Spleen (tissue), 11 donors: Measurements from ENCODE around the gene TTC28. TPM values are rescaled to one million over a fixed set of nuclear protein-coding genes. Genes with fewer than 3 reads are reported as not detected.

Experiments used
- DNase-seq: peaks from one replicate; pipeline ENCODE4 v3.0.0-alpha.2; 2020
- H3K27ac ChIP-seq, 8 donors: fragments of 200-600 bp; sonication (generic) in 7 of 8; 1 replicate in 4 of 8; 2 replicates in 4 of 8; pipeline versions ENCODE4 v1.5.0 to v1.8.0; 2016 to 2021; ENCODE audit warnings: inconsistent platforms in 4 of 8, mild to moderate bottlenecking in 4 of 8, moderate library complexity in 1 of 8
- H3K27me3 ChIP-seq, 7 donors: fragments of 200-600 bp; sonication (generic) in 6 of 7; replicated peaks in 1 of 7; 1 replicate in 4 of 7; 2 replicates in 3 of 7; pipeline versions ENCODE4 v1.5.0 to v1.8.0; 2016 to 2021; ENCODE audit warnings: inconsistent platforms in 3 of 7, mild to moderate bottlenecking in 1 of 7
- H3K36me3 ChIP-seq, 6 donors: fragments of 200-600 bp; sonication (generic) in 5 of 6; 1 replicate in 4 of 6; 2 replicates in 2 of 6; pipeline versions ENCODE4 v1.5.0 to v1.8.0; 2016 to 2021; ENCODE audit warnings: inconsistent platforms in 2 of 6
- H3K4me1 ChIP-seq, 6 donors: fragments of 200-600 bp; sonication (generic) in 5 of 6; 1 replicate in 3 of 6; 2 replicates in 3 of 6; pipeline versions ENCODE4 v1.5.0 to v1.8.0; 2016 to 2021; ENCODE audit warnings: inconsistent platforms in 3 of 6
- H3K4me3 ChIP-seq, 8 donors: fragments of 200-600 bp; sonication (generic) in 7 of 8; 1 replicate in 4 of 8; 2 replicates in 4 of 8; pipeline versions ENCODE4 v1.5.0 to v1.8.0; 2016 to 2021; ENCODE audit warnings: inconsistent platforms in 4 of 8, mild to moderate bottlenecking in 4 of 8, moderate library complexity in 2 of 8
- H3K9me3 ChIP-seq, 8 donors: fragments of 200-600 bp; sonication (generic) in 7 of 8; 1 replicate in 4 of 8; 2 replicates in 4 of 8; pipeline versions ENCODE4 v1.5.0 to v1.8.0; 2016 to 2021; ENCODE audit warnings: inconsistent platforms in 4 of 8
- CTCF ChIP-seq, 11 experiments: fragments of 200-600 bp in 7 of 11; fragments of 450-650 bp in 4 of 11; sonication (generic) in 4 of 11; IDR thresholded peaks in 8 of 11; conservative IDR thresholded peaks in 3 of 11; 1 replicate in 7 of 11; 2 replicates in 4 of 11; pipeline versions ENCODE4 v1.4.0 to v1.8.0; 2016 to 2021; ENCODE audit warnings: antibody characterized with exemption in 11 of 11, inconsistent platforms in 4 of 11, mild to moderate bottlenecking in 1 of 11
- POLR2A ChIP-seq, 3 donors: fragments of 450-650 bp; IDR thresholded peaks; one replicate each; pipeline ENCODE4 v1.5.1; 2017; ENCODE audit warnings: antibody characterized with exemption in 3 of 3, mild to moderate bottlenecking in 1 of 3
- POLR2AphosphoS5 ChIP-seq, 3 donors: sonication (generic); formaldehyde crosslinking; IDR thresholded peaks; one replicate each; pipeline ENCODE4 v1.5.1; 2017; ENCODE audit warnings: antibody characterized with exemption in 3 of 3
- WGBS, 5 donors: extraction: QIAGEN DNeasy Blood & Tissue Kit in 3 of 5; methylation state at CpG; one replicate each; pipeline versions ENCODE4 v1.1.5 to v1.1.7; 2013 to 2018; 5-methylcytosine and 5-hydroxymethylcytosine counted together
- intact Hi-C: fragments of 100-400 bp; cut with DNase I; formaldehyde crosslinking; loops from one replicate; pipeline ENCODE4 v1.15.0; 2023; ENCODE audit warnings: low total_unique reads
- polyA plus RNA-seq, 3 donors: library from polyadenylated mRNA; stranded (reverse); fragments of 200-250 nt; gene quantifications; one replicate each; pipeline ENCODE4 v1.2.1, GENCODE V29; 2013
- total RNA-seq, 7 donors: library from RNA; depleted of rRNA in 3 of 7; stranded (reverse); fragments of >200 nt in 3 of 7; fragmentation: NEBNext Ultra II Directional in 4 of 7; extraction: Animal tissue kit (Norgen Biotek cat#: 25700) in 4 of 7; gene quantifications; one replicate each; pipeline versions ENCODE4 v1.1.0 to v1.2.1, GENCODE V29; 2016 to 2021
- donor health status: healthy with polysubstance abuse.
- donor health status: DM: no; HTN: no; CAD: no; lungs with moderate emphysema.
- donor health status: DM: no; HTN: no; CAD: no.
- donor health status: Bipolar disorder and iron deficiency.
- donor health status: healthy.
- donor health status: DM: no; HTN: no; CAD: no.
- donor health status: DM: yes; HTN: yes; CAD: no.

The TTC28 gene
- total and polyA plus RNA-seq, 10 donors = 0.62 to 69.0 (median 33.5) TPM

DNA sequence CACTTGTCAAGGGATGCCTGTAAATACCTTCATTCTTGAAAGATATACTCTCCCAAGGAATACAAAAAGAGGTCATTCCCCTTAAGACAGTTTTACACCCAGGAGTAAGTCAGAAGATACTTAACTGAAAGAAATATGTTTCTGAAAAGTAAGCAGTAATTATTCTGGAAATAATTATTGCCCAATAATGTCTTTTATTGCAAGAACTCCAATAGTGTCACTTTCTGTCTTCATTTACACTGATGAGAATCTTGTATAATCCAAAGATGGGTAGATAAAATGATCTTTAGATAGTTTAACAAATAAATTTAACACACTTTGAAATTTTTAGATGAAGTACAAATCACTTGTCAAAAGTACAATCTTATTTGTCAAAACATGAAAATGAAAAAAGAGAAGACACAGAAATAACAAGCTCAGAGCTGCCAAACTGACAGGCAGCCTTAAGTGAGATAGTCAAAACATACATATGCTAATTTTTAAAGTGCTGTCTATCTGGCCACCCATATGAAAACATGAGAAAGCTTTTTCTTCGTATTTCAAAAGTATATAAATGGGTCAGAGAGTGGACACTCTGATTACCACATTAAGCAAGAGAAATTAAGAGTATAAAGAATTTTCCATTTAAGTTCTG lies 225.1 kb downstream of the TTC28 start:
- H3K27me3 ChIP-seq = no peaks in the 10 kb centered on the region
- H3K27ac ChIP-seq = no peak overlapping the region
- H3K4me1 ChIP-seq = no peaks in the 10 kb centered on the region
- intact Hi-C loops = no loop called here
- no peaks in the 10 kb centered on the region for H3K36me3 ChIP-seq
- DNase-seq = no peak
- H3K9me3 ChIP-seq = peaks cover 0 to 9% (median 0%) of the 10 kb centered on the region in 8 donors
- H3K4me3 ChIP-seq = no peak overlapping the region
- WGBS, 5 donors = 49 to 76% (median 58%) methylated on average over 1 of the region's 1 CpG
- TF ChIP-seq POLR2AphosphoS5 (IDR thresholded peaks at IDR 0.05) (no peak), POLR2A (IDR thresholded peaks at IDR 0.05) (no peak), CTCF (IDR thresholded peaks at IDR 0.05 in 8 of 11, conservative IDR thresholded peaks at IDR 0.05 in 3 of 11) (no peak)

GRCh38 chr22:28450109-28450508 lies 229.5 kb downstream of the TTC28 start:
- WGBS, 5 donors = 75 to 80% (median 77%) methylated on average over 1 of the region's 1 CpG
- intact Hi-C loops = no loop called here
- no peak for DNase-seq

GRCh38 chr22:28449041-28449440 lies 230.6 kb downstream of the TTC28 start:
- H3K27ac ChIP-seq = no peak overlapping the region
- DNase-seq = no peak
- peaks cover 0 to 6% (median 0%) of the 10 kb centered on the region in 6 donors for H3K4me1 ChIP-seq
- no peaks in the 10 kb centered on the region for H3K27me3 ChIP-seq
- TF ChIP-seq POLR2AphosphoS5 (IDR thresholded peaks at IDR 0.05) (no peak), CTCF (IDR thresholded peaks at IDR 0.05 in 8 of 11, conservative IDR thresholded peaks at IDR 0.05 in 3 of 11) (no peak), POLR2A (IDR thresholded peaks at IDR 0.05) (no peak)
- intact Hi-C loops = no loop called here
- H3K4me3 ChIP-seq = no peak overlapping the region
- WGBS, 5 donors = 71 to 88% (median 84%) methylated on average over 1 of the region's 1 CpG
- no peaks in the 10 kb centered on the region for H3K36me3 ChIP-seq
- H3K9me3 ChIP-seq = peaks cover 0 to 9% (median 0%) of the 10 kb centered on the region in 8 donors

More at GRCh38 chr22:28450109-28450508, 229.5 kb downstream of the TTC28 start:
- Histone ChIP-seq H3K9me3 (peaks cover 0 to 9% (median 0%) of the 10 kb centered on the region in 8 donors), H3K4me1 (peaks cover 0 to 6% (median 0%) of the 10 kb centered on the region in 6 donors), H3K27me3 (no peaks in the 10 kb centered on the region), H3K27ac (no peak overlapping the region), H3K4me3 (no peak overlapping the region), H3K36me3 (no peaks in the 10 kb centered on the region)
- TF ChIP-seq CTCF (IDR thresholded peaks at IDR 0.05 in 8 of 11, conservative IDR thresholded peaks at IDR 0.05 in 3 of 11) (no peak), POLR2A (IDR thresholded peaks at IDR 0.05) (no peak), POLR2AphosphoS5 (IDR thresholded peaks at IDR 0.05) (no peak)

GRCh38 chr22:28448625-28449024 lies 231.0 kb downstream of the TTC28 start:
- WGBS, 5 donors = 58 to 84% (median 72%) methylated on average over 1 of the region's 1 CpG
- intact Hi-C loops = no loop called here
- peaks cover 0 to 11% (median 2%) of the 10 kb centered on the region in 6 donors for H3K4me1 ChIP-seq
- TF ChIP-seq CTCF (IDR thresholded peaks at IDR 0.05 in 8 of 11, conservative IDR thresholded peaks at IDR 0.05 in 3 of 11) (no peak), POLR2AphosphoS5 (IDR thresholded peaks at IDR 0.05) (no peak), POLR2A (IDR thresholded peaks at IDR 0.05) (no peak)
- no peaks in the 10 kb centered on the region for H3K36me3 ChIP-seq
- no peak for DNase-seq
- no peak overlapping the region for H3K27ac ChIP-seq
- no peaks in the 10 kb centered on the region for H3K27me3 ChIP-seq
- peaks cover 0 to 9% (median 0%) of the 10 kb centered on the region in 8 donors for H3K9me3 ChIP-seq
- no peak overlapping the region for H3K4me3 ChIP-seq
